Measurements from ENCODE around the gene TUT4. TPM values are rescaled to one million over a fixed set of nuclear protein-coding genes. Genes with fewer than 3 reads are reported as not detected.

TUT4 gene
- total RNA-seq, 1 donor from 2014 or later, result 158 TPM

DNA sequence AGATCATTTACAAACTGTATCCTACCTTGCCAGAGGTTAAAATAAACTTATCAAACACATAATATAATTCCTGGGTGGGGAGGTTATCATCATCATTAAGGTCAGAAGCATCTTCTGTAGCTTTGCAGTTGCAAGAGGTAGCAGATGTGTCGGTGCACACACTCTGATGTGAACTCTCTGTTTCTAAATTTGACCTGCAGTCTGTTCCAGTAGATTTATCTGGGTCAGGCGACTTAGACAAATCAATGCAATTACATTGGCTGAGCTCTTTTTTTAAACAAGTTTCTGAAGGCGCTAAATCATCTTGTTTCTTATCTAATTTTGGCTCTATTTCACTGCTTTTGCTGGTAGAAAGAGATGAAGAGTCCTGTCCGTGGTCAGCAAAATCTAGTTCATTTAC is 78.1 kb downstream of the TUT4 start:
- Mint-ChIP-seq H3K36me3 (ENCODE audit: low read depth) (peaks cover 44% of the 10 kb centered on the region), H3K4me1 (peaks cover 2% of the 10 kb centered on the region), H3K27ac (no peak overlapping the region), H3K9me3 (no peaks in the 10 kb centered on the region), H3K27me3 (no peaks in the 10 kb centered on the region), H3K4me3 (no peak overlapping the region)
- ChIA-PET POLR2A (no interaction called here), CTCF (interaction anchor here (1.0 kb wide), 1 partner anchor 11 kb away, joined by 3 read pairs; no protein-coding TSS in a partner anchor)
- DNase-seq (no peak), ATAC-seq (ENCODE audit: low read depth) (no peak)
- intact Hi-C loops (cut with micrococcal nuclease), result loop anchor here (10.0 kb wide), 1 partner anchor 210 kb away; no protein-coding TSS in a partner anchor
- no peak for TF ChIP-seq CTCF (IDR thresholded peaks at IDR 0.05)

DNA sequence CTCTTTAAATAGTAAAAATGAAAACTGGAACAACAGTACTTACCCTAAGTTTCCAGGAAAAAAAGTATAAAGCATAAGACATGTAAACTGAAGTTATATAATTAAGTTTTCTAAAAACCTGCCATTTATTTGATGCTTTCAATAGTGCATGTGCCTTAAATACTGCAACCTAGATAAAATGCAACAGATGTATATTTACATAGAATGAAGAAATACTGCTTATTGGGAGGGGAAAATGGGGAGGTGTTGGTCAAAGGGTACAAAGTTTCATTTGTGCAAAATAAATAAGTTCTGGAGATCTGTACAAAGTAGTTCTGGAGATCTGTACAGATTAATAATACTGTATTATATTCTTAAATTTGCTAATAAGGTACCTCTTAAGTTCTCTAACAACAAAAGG is 79.9 kb downstream of the TUT4 start:
- no peak overlapping the region for H3K27ac Mint-ChIP-seq

DNA sequence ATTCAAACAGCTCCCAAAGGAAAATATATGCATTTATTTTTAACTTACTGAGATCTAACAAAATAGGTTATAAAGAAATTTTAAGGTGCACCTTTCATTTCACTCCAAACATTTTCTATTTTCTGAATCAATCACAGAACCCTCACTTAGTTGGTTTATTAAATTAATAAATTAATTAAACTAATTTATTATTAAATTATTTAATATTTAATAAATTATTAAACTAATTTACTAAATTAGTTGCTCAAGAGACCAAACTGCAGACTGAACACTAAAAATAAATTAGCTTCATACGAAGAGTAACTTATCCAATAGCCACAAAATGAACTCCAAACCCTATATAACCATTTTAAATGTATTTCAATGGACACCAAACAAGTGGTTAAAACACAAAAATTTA is 80.5 kb downstream of the TUT4 start:
- no peak for TF ChIP-seq CTCF (IDR thresholded peaks at IDR 0.05)
- ChIA-PET POLR2A (no interaction called here), CTCF (no interaction called here)
- no peak overlapping the region for H3K27ac Mint-ChIP-seq
- H3K27me3 Mint-ChIP-seq, result no peaks in the 10 kb centered on the region
- H3K4me3 Mint-ChIP-seq, result no peak overlapping the region
- H3K9me3 Mint-ChIP-seq, result no peaks in the 10 kb centered on the region
- peaks cover 2% of the 10 kb centered on the region for H3K4me1 Mint-ChIP-seq
- intact Hi-C loops (cut with micrococcal nuclease), result loop anchor here (10.0 kb wide), 1 partner anchor 212 kb away; no protein-coding TSS in a partner anchor
- DNase-seq (no peak), ATAC-seq (ENCODE audit: low read depth) (no peak)
- peaks cover 60% of the 10 kb centered on the region for H3K36me3 Mint-ChIP-seq (ENCODE audit: low read depth)

More for the DNA sequence above, 79.9 kb downstream of the TUT4 start:
- POLR2A ChIA-PET, result no interaction called here
- ATAC-seq (ENCODE audit: low read depth), result no peak
- H3K27me3 Mint-ChIP-seq, result no peaks in the 10 kb centered on the region
- DNase-seq, result no peak
- intact Hi-C loops (cut with micrococcal nuclease), result loop anchor here (10.0 kb wide), 1 partner anchor 212 kb away; no protein-coding TSS in a partner anchor
- no peaks in the 10 kb centered on the region for H3K9me3 Mint-ChIP-seq
- peaks cover 2% of the 10 kb centered on the region for H3K4me1 Mint-ChIP-seq
- H3K36me3 Mint-ChIP-seq (ENCODE audit: low read depth), result peaks cover 56% of the 10 kb centered on the region
- no peak for TF ChIP-seq CTCF (IDR thresholded peaks at IDR 0.05)
- no peak overlapping the region for H3K4me3 Mint-ChIP-seq
- CTCF ChIA-PET, result interaction anchor here (1.3 kb wide), 1 partner anchor 213 kb away, joined by 4 read pairs; no protein-coding TSS in a partner anchor

DNA sequence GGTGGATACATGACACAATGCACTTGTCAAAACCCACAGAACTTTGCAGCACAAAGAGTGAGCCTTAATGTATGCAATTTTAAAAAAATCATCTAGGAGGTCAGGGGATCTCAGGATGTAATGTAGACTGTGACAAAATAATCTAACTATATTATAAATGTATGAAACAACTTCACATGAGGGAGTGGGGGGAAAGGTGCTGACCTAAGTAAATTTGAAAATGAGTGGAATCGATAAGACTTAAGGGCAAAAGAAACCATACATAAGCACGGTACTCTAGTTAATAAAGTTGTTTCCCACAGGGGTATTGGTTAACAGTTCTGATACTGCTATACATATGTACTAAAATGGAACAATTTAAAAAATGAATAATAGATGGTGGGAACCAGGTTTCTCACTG is 83.8 kb downstream of the TUT4 start:
- H3K27ac Mint-ChIP-seq, result no peak overlapping the region
- H3K36me3 Mint-ChIP-seq (ENCODE audit: low read depth), result peaks cover 56% of the 10 kb centered on the region
- TF ChIP-seq CTCF (IDR thresholded peaks at IDR 0.05), result no peak
- DNase-seq (no peak), ATAC-seq (ENCODE audit: low read depth) (no peak)
- CTCF ChIA-PET, result no interaction called here
- intact Hi-C loops (cut with micrococcal nuclease), result no loop called here
- peaks cover 2% of the 10 kb centered on the region for H3K4me1 Mint-ChIP-seq
- H3K27me3 Mint-ChIP-seq, result no peaks in the 10 kb centered on the region
- no peaks in the 10 kb centered on the region for H3K9me3 Mint-ChIP-seq
- H3K4me3 Mint-ChIP-seq, result no peak overlapping the region
- POLR2A ChIA-PET, result interaction anchor here (0.6 kb wide), 1 partner anchor 442 kb away, joined by 3 read pairs; no protein-coding TSS in a partner anchor

- Mint-ChIP-seq H3K36me3 (ENCODE audit: low read depth) (peaks cover 49% of the 10 kb centered on the region), H3K9me3 (no peaks in the 10 kb centered on the region), H3K27me3 (no peaks in the 10 kb centered on the region), H3K27ac (no peak overlapping the region), H3K4me3 (no peak overlapping the region), H3K4me1 (no peaks in the 10 kb centered on the region)
- POLR2A ChIA-PET, result no interaction called here
- ATAC-seq (ENCODE audit: low read depth), result no peak
- intact Hi-C loops (cut with micrococcal nuclease), result no loop called here
- DNase-seq, result no peak
- CTCF ChIA-PET, result interaction anchor here (0.7 to 1.3 kb wide), 2 partner anchors 11 to 237 kb away, joined by 3 read pairs; no protein-coding TSS in a partner anchor
- TF ChIP-seq CTCF (IDR thresholded peaks at IDR 0.05), result no peak
These were observed 89.0 kb downstream of the TUT4 start for GRCh38 chr1:52463891-52464290.
